ENCODE results near the gene CTNNBL1. TPM values are rescaled to one million over a fixed set of nuclear protein-coding genes. Genes with fewer than 3 reads are reported as not detected.
"Not testable (repeated sequence)": the region's sequence is repeated elsewhere in the genome, so short reads cannot be mapped to it uniquely, and the experiment has no call there.

CTNNBL1 gene
- polyA plus RNA-seq, 4 donors, result 36.2 to 66.5 (median 50.1) TPM

- no peak for DNase-seq
- peaks cover 0 to 3% (median 2%) of the 10 kb centered on the region in 3 donors for H3K36me3 ChIP-seq (ENCODE audit: control insufficient read depth in 3 of 3, insufficient read depth in 2 of 3, low read depth in 1 of 3, low read length in 3 of 3)
- no peak for FAIRE-seq
- H3K27ac ChIP-seq (ENCODE audit: low read depth in 1 of 3, low read length in 2 of 3), result no peak overlapping the region
- H3K4me3 ChIP-seq (ENCODE audit: low read depth in 1 of 3, low read length in 3 of 3), result no peak overlapping the region
- H3K9me3 ChIP-seq (ENCODE audit: control insufficient read depth in 2 of 2, insufficient read depth in 1 of 2, low read depth in 1 of 2, low read length in 1 of 2), result no peaks in the 10 kb centered on the region
- WGBS, 3 donors, result 85 to 89% (median 87%) methylated on average over 4 of the region's 4 CpGs
- no peaks in the 10 kb centered on the region for H3K27me3 ChIP-seq (ENCODE audit: control insufficient read depth in 3 of 3, insufficient read depth in 3 of 3, low read length in 3 of 3)
- H3K4me1 ChIP-seq (ENCODE audit: control insufficient read depth in 3 of 3, insufficient read depth in 2 of 3, low read depth in 1 of 3, low read length in 2 of 3), result peaks cover 2 to 12% (median 12%) of the 10 kb centered on the region in 3 donors
These were observed 3.5 kb downstream of the CTNNBL1 start for GRCh38 chr20:37697314-37697713.

DNA sequence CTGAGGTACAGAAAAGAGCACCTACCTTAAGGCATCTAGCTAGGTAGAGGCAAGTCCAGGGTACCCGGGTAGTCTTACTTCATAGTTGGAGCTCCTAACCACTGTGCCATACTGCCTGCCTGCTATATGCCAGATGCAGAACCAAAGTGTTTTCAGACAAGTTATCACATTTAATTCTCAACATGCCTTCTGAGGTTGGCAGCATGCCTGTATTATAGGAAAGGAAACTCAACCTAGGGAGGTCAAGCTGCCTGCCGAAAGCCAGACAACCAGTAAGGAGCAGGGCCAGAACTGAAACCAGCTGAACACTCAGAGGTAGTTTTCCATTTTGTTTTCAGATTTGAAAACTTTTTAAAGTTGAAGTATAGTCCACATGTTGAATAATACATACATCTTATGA, 5.4 kb downstream of the CTNNBL1 start:
- FAIRE-seq (no peak), DNase-seq (no peak)
- H3K9me3 ChIP-seq (ENCODE audit: control insufficient read depth in 2 of 2, insufficient read depth in 1 of 2, low read depth in 1 of 2, low read length in 1 of 2), result peaks cover 0 to 2% of the 10 kb centered on the region in 2 donors
- H3K4me1 ChIP-seq (ENCODE audit: control insufficient read depth in 3 of 3, insufficient read depth in 2 of 3, low read depth in 1 of 3, low read length in 2 of 3), result peaks cover 2 to 12% (median 12%) of the 10 kb centered on the region in 3 donors
- H3K36me3 ChIP-seq (ENCODE audit: control insufficient read depth in 3 of 3, insufficient read depth in 2 of 3, low read depth in 1 of 3, low read length in 3 of 3), result peaks cover 0 to 3% (median 2%) of the 10 kb centered on the region in 3 donors
- no peak overlapping the region for H3K27ac ChIP-seq (ENCODE audit: low read depth in 1 of 3, low read length in 2 of 3)
- H3K27me3 ChIP-seq (ENCODE audit: control insufficient read depth in 3 of 3, insufficient read depth in 3 of 3, low read length in 3 of 3), result no peaks in the 10 kb centered on the region
- H3K4me3 ChIP-seq (ENCODE audit: low read depth in 1 of 3, low read length in 3 of 3), result no peak overlapping the region
- WGBS, 3 donors, result 73 to 82% (median 75%) methylated on average over 2 of the region's 2 CpGs

DNA sequence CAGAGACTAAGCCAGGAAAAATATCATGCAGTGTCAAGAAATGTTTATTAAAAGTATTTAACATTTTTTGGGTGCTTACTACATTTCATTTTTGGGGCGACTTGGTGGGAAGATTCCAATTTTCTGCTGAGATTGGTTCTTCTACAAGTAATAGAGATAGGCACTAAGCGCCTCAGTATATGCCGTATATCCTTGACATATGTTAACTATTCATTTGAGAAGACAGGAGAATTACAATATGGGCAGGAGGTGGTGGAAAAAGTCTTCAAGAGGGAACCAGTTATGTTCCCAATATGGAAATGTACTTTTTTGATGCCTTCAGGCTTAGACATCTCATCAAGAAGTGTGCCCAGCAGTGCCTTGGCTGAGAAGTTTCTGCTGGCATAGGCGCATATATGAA, 6.5 kb downstream of the CTNNBL1 start:
- Histone ChIP-seq H3K9me3 (ENCODE audit: control insufficient read depth in 2 of 2, insufficient read depth in 1 of 2, low read depth in 1 of 2, low read length in 1 of 2) (peaks cover 0 to 2% of the 10 kb centered on the region in 2 donors), H3K36me3 (ENCODE audit: control insufficient read depth in 3 of 3, insufficient read depth in 2 of 3, low read depth in 1 of 3, low read length in 3 of 3) (peaks cover 0 to 3% (median 2%) of the 10 kb centered on the region in 3 donors), H3K4me1 (ENCODE audit: control insufficient read depth in 3 of 3, insufficient read depth in 2 of 3, low read depth in 1 of 3, low read length in 2 of 3) (peaks cover 0 to 9% (median 8%) of the 10 kb centered on the region in 3 donors), H3K27ac (ENCODE audit: low read depth in 1 of 3, low read length in 2 of 3) (no peak overlapping the region), H3K4me3 (ENCODE audit: low read depth in 1 of 3, low read length in 3 of 3) (no peak overlapping the region), H3K27me3 (ENCODE audit: control insufficient read depth in 3 of 3, insufficient read depth in 3 of 3, low read length in 3 of 3) (no peaks in the 10 kb centered on the region)
- no peak for DNase-seq
- FAIRE-seq, result no peak
- 94 to 97% (median 96%) methylated on average over 4 of the region's 4 CpGs for WGBS, 3 donors

- H3K27ac ChIP-seq (ENCODE audit: low read depth in 1 of 3, low read length in 2 of 3); H3K4me1 ChIP-seq (ENCODE audit: control insufficient read depth in 3 of 3, insufficient read depth in 2 of 3, low read depth in 1 of 3, low read length in 2 of 3); DNase-seq; FAIRE-seq; H3K4me3 ChIP-seq (ENCODE audit: low read depth in 1 of 3, low read length in 3 of 3); H3K27me3 ChIP-seq (ENCODE audit: control insufficient read depth in 3 of 3, insufficient read depth in 3 of 3, low read length in 3 of 3); H3K36me3 ChIP-seq (ENCODE audit: control insufficient read depth in 3 of 3, insufficient read depth in 2 of 3, low read depth in 1 of 3, low read length in 3 of 3); H3K9me3 ChIP-seq (ENCODE audit: control insufficient read depth in 2 of 2, insufficient read depth in 1 of 2, low read depth in 1 of 2, low read length in 1 of 2): not testable (repeated sequence)
- 83 to 97% (median 94%) methylated on average over 17 of the region's 17 CpGs for WGBS, 3 donors
These were observed 7.8 kb downstream of the CTNNBL1 start for GRCh38 chr20:37701676-37702075.

DNA sequence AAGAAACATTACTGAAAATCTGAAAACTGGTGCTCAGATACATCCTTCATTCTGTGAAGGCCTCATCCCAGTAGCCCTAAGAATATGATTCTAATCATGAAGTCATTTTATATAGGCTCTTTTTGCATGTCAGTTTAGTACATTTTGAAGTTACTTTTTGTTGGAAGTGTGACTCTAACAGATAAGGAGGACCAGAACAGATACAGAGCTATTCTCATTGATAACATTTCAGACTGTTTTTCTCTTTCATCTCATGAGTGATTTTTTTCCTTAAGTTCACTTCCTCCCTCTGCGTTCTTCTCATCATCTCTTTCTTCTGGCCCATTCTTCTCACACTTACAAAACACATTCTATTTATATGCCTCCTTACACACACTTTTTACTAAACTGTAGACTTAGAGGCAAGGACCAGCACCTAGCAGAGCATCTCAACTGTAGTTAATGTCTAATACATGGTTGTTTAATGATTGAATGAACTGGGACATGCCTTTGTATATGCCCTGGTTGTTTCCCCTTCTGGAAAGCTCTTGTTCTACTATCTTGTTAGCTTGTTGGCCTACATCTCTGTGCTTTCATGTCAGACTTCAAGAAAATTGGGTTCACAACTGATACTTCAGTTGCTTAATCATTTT, 8.7 kb downstream of the CTNNBL1 start:
- 66 to 90% (median 80%) methylated on average over 1 of the region's 1 CpG for WGBS, 3 donors
- Histone ChIP-seq H3K27me3 (ENCODE audit: control insufficient read depth in 3 of 3, insufficient read depth in 3 of 3, low read length in 3 of 3) (no peaks in the 10 kb centered on the region), H3K9me3 (ENCODE audit: control insufficient read depth in 2 of 2, insufficient read depth in 1 of 2, low read depth in 1 of 2, low read length in 1 of 2) (peaks cover 0 to 8% of the 10 kb centered on the region in 2 donors), H3K4me3 (ENCODE audit: low read depth in 1 of 3, low read length in 3 of 3) (no peak overlapping the region), H3K27ac (ENCODE audit: low read depth in 1 of 3, low read length in 2 of 3) (no peak overlapping the region), H3K4me1 (ENCODE audit: control insufficient read depth in 3 of 3, insufficient read depth in 2 of 3, low read depth in 1 of 3, low read length in 2 of 3) (no peaks in the 10 kb centered on the region), H3K36me3 (ENCODE audit: control insufficient read depth in 3 of 3, insufficient read depth in 2 of 3, low read depth in 1 of 3, low read length in 3 of 3) (peaks cover 2 to 3% (median 2%) of the 10 kb centered on the region in 3 donors)
- DNase-seq (no peak), FAIRE-seq (no peak)

DNA sequence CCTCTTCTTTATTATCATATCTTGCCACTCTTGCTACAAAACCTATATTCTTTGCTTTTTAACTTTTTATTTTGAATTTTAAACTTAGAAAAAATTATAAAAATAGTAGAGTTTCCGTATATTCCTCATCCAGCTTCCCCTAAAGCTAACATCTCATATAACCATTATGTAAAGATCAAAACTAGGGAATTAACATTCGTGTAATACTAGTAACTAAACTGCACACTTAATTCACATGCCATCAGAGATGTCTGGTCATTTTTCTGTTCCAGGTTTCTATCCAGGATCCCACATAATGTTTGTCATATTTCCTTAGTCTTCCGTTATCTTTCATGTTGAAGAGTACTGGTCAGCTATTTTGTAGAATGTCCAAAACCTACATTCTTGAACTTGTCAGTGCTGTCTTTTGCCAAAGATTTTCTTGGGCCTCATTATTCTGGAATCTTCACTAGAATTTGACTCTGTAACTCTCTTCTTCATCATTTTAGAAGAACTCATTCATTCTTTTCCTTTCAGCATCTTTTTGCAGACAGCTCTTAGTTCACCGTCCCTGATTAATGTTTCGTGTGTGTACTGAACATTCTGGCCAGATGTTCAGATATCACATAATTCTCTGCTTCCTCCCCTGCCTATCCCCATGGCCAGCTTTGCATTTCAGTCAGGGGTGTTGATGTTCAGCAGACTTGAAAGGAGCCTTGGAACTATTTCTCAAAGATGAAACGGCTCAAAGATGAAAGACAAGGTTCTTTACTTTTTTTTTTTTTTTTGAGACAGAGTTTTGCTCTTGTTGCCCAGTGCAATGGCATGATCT, 9.4 kb downstream of the CTNNBL1 start:
- 86 to 91% (median 87%) methylated on average over 6 of the region's 6 CpGs for WGBS, 3 donors

DNA sequence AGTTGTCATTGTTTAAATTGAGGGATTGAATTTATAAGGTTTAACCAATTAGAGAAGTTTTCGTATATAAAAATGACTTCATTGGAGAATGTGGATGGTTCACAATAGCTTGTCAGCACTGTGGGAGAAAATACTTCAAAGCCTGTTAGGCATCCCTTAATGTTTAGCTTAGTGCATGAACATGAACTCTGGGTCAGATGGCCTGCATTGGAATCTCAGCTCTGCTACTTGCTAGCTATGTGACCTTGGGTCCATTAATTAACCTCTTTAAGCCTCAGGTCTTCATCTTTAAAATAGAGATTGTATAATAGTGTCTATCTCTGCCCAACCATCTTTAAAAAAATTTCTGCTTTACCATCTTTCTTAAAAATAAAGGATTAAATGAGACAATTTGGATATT, 11.1 kb downstream of the CTNNBL1 start:
- no peak for FAIRE-seq
- Histone ChIP-seq H3K9me3 (ENCODE audit: control insufficient read depth in 2 of 2, insufficient read depth in 1 of 2, low read depth in 1 of 2, low read length in 1 of 2) (peaks cover 0 to 8% of the 10 kb centered on the region in 2 donors), H3K36me3 (ENCODE audit: control insufficient read depth in 3 of 3, insufficient read depth in 2 of 3, low read depth in 1 of 3, low read length in 3 of 3) (peaks cover 0 to 2% (median 0%) of the 10 kb centered on the region in 3 donors), H3K27ac (ENCODE audit: low read depth in 1 of 3, low read length in 2 of 3) (no peak overlapping the region), H3K4me3 (ENCODE audit: low read depth in 1 of 3, low read length in 3 of 3) (no peak overlapping the region), H3K4me1 (ENCODE audit: control insufficient read depth in 3 of 3, insufficient read depth in 2 of 3, low read depth in 1 of 3, low read length in 2 of 3) (no peaks in the 10 kb centered on the region), H3K27me3 (ENCODE audit: control insufficient read depth in 3 of 3, insufficient read depth in 3 of 3, low read length in 3 of 3) (no peaks in the 10 kb centered on the region)
- DNase-seq, result no peak
- WGBS, 3 donors, result 95 to 100% (median 100%) methylated on average over 1 of the region's 1 CpG

More for the DNA sequence above, 9.4 kb downstream of the CTNNBL1 start:
- no peak overlapping the region for H3K4me3 ChIP-seq (ENCODE audit: low read depth in 1 of 3, low read length in 3 of 3)
- H3K27ac ChIP-seq (ENCODE audit: low read depth in 1 of 3, low read length in 2 of 3), result no peak overlapping the region
- H3K27me3 ChIP-seq (ENCODE audit: control insufficient read depth in 3 of 3, insufficient read depth in 3 of 3, low read length in 3 of 3), result no peaks in the 10 kb centered on the region
- peaks cover 0 to 2% (median under 1%) of the 10 kb centered on the region in 3 donors for H3K36me3 ChIP-seq (ENCODE audit: control insufficient read depth in 3 of 3, insufficient read depth in 2 of 3, low read depth in 1 of 3, low read length in 3 of 3)
- no peak for DNase-seq
- FAIRE-seq, result no peak
- peaks cover 0 to 8% of the 10 kb centered on the region in 2 donors for H3K9me3 ChIP-seq (ENCODE audit: control insufficient read depth in 2 of 2, insufficient read depth in 1 of 2, low read depth in 1 of 2, low read length in 1 of 2)
- no peaks in the 10 kb centered on the region for H3K4me1 ChIP-seq (ENCODE audit: control insufficient read depth in 3 of 3, insufficient read depth in 2 of 3, low read depth in 1 of 3, low read length in 2 of 3)

DNA sequence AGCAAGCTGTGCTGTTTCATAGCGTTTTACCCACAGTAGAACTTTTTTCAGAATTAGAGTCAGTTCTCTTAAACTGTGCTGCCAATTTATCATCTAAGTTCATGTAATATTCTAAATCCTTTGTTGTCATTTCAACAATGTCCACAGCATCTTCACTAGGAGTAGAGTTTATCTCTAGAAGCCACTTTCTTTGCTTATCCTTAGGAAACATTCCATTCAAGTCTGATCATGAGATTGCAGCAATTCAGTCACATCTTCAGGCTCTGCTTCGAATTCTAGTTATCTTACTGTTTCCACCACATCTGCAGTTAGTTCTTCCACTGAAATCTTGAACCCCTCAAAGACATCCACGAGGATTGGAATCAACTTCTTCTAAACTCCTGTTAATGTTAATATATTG, 12.5 kb downstream of the CTNNBL1 start:
- no peaks in the 10 kb centered on the region for H3K27me3 ChIP-seq (ENCODE audit: control insufficient read depth in 3 of 3, insufficient read depth in 3 of 3, low read length in 3 of 3)
- WGBS, 3 donors, result 93 to 94% (median 93%) methylated on average over 3 of the region's 3 CpGs
- no peak overlapping the region for H3K27ac ChIP-seq (ENCODE audit: low read depth in 1 of 3, low read length in 2 of 3)
- peaks cover 0 to 2% (median 0%) of the 10 kb centered on the region in 3 donors for H3K36me3 ChIP-seq (ENCODE audit: control insufficient read depth in 3 of 3, insufficient read depth in 2 of 3, low read depth in 1 of 3, low read length in 3 of 3)
- DNase-seq (no peak), FAIRE-seq (no peak)
- peaks cover 4 to 10% (median 5%) of the 10 kb centered on the region in 3 donors for H3K4me1 ChIP-seq (ENCODE audit: control insufficient read depth in 3 of 3, insufficient read depth in 2 of 3, low read depth in 1 of 3, low read length in 2 of 3)
- peaks cover 0 to 8% of the 10 kb centered on the region in 2 donors for H3K9me3 ChIP-seq (ENCODE audit: control insufficient read depth in 2 of 2, insufficient read depth in 1 of 2, low read depth in 1 of 2, low read length in 1 of 2)
- no peak overlapping the region for H3K4me3 ChIP-seq (ENCODE audit: low read depth in 1 of 3, low read length in 3 of 3)

Data from small intestine (tissue), 7 donors.